GM13976 (cell line): ENCODE measurements around the gene SOX6.

Source experiments
- DNase-seq: peaks from one replicate; pipeline ENCODE4 v3.0.0; 2012; ENCODE audit warnings: low spot score
- in situ Hi-C: fragments of 300-500 bp; cut with MboI; formaldehyde crosslinking; loops from one replicate; pipeline ENCODE4 v1.12.0; 2022; ENCODE audit warnings: low sequenced_read_pairs, mixed read lengths, inconsistent platforms; ENCODE audit not compliant: unreplicated experiment
- TF ChIP-seq, protein P1 (sequence below): IDR thresholded peaks from 2 replicates; pipeline ENCODE4 v1.5.1; 2012; ENCODE audit warnings: borderline replicate concordance, mild to moderate bottlenecking; ENCODE audit not compliant: insufficient read depth; ENCODE audit errors: extremely low read depth, missing control alignments, control extremely low read depth

Gene SOX6

GRCh38 chr11:15969281-15969680 lies 387.1 kb downstream of the SOX6 start:
- TF ChIP-seq, protein P1, sequence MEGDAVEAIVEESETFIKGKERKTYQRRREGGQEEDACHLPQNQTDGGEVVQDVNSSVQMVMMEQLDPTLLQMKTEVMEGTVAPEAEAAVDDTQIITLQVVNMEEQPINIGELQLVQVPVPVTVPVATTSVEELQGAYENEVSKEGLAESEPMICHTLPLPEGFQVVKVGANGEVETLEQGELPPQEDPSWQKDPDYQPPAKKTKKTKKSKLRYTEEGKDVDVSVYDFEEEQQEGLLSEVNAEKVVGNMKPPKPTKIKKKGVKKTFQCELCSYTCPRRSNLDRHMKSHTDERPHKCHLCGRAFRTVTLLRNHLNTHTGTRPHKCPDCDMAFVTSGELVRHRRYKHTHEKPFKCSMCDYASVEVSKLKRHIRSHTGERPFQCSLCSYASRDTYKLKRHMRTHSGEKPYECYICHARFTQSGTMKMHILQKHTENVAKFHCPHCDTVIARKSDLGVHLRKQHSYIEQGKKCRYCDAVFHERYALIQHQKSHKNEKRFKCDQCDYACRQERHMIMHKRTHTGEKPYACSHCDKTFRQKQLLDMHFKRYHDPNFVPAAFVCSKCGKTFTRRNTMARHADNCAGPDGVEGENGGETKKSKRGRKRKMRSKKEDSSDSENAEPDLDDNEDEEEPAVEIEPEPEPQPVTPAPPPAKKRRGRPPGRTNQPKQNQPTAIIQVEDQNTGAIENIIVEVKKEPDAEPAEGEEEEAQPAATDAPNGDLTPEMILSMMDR: no peak
- in situ Hi-C loops: no loop called here
- DNase-seq: no peak

DNA sequence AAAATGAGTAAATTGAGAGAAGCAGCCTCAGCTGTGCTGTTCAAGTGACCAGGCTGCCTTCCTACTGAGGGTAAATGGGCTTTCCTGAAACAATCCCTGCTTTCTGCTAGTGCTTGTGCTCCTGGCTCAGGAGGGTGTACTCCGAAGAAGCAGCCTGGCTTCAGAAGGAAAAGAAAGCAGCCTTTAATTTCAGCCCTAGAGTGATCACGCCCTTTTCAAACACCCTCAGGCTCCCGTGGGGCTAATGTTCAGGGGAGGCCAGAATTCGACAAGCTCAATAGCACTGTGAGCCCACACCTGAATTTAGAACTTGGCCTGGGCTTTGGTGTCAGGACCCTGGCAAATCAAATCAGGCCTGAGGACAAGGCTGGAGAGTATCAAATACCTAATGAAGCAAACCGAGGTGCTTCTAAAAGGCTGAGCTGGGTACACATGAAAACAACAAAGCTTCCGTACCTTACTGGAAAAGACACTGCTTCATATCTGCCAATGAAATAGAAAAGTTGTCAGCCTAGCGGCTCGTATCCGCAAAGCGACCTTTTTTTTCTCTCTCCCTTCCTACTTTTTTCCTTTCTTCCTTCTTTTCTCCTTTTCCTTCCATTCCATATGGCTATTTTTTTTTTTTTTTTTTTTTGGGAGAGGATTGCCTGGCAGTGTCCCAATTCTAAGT lies 387.8 kb downstream of the SOX6 start:
- TF ChIP-seq, protein P1: no peak
- in situ Hi-C loops: no loop called here
- no peak for DNase-seq

- TF ChIP-seq, protein P1: no peak
- in situ Hi-C loops: no loop called here
- DNase-seq: no peak
Observed at GRCh38 chr11:15967966-15968365, 388.4 kb downstream of the SOX6 start.

GRCh38 chr11:15967166-15967565 lies 389.2 kb downstream of the SOX6 start:
- in situ Hi-C loops: no loop called here
- no peak for DNase-seq
- TF ChIP-seq, protein P1: no peak

GRCh38 chr11:15965562-15966250 lies 390.6 kb downstream of the SOX6 start:
- TF ChIP-seq, protein P1: no peak
- in situ Hi-C loops: no loop called here
- no peak for DNase-seq

- in situ Hi-C loops: no loop called here
- TF ChIP-seq, protein P1: no peak
- DNase-seq: no peak
Observed at GRCh38 chr11:15963266-15963665, 393.1 kb downstream of the SOX6 start.

DNA sequence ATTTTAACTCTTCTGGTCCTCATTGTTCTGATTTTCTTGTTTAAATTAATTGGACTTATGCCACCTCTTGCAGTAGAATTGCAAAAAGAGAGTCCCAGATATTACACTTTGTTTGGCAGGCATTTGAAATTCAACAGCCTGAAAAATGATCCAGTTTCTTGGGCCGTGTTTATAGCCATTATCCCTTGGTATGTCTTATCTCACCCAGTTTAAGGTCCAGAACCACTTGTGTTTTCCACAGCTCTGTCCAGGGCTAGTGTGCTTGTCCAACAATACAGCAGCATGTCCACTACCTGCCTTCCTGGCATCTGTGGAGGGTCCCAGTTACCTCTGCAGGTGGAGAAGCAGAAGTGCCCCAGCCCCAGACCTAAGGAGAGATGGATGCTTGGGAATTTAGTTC lies 397.4 kb downstream of the SOX6 start:
- TF ChIP-seq, protein P1: no peak
- in situ Hi-C loops: no loop called here
- no peak for DNase-seq
